ENCODE data around the gene ZNF90. TPM values are rescaled to one million over a fixed set of nuclear protein-coding genes. Genes with fewer than 3 reads are reported as not detected.
A peak's percentile ranks its signal among the peaks of the same experiment; 100 is the strongest.
"Not testable (repeated sequence)": the region's sequence is repeated elsewhere in the genome, so short reads cannot be mapped to it uniquely, and the experiment has no call there.

ZNF90 gene
- polyA plus RNA-seq, 1 experiment: 1.3 TPM

DNA sequence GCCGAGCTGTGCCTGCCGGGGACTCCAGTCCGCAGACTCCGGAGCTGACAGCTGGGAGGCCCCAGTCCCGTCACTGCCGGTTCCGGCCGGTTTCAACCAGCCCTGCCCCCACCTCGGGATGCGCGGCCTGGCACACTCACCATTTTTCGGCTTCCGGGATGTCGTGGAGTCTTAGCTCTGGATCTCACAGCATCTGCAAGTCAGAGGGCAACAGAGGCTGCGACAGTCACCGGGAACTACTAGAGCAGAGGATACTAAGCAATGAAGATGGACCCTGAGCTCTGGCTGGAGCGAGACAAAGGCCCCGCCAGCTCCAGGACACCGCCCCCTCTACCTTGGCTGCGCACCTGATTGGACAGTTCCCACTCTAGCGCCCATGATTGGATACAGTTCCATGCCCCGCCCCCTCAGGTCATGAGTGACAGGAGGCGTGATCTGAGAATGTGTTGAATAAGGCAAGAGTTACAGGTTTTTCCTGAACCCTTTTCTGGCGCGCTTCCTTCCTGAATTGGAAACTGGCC, 38.5 kb upstream of the ZNF90 start, which contains the start of gene ZNF682:
Gene ZNF682 (minus strand): TSS at position 303 of the 521 bp plus-strand sequence. CDS start 160 bp downstream, at position 143.
- peak; percentile 82 for DNase-seq (ENCODE audit: low read depth, low spot score)
- Histone ChIP-seq H3K27ac (ENCODE audit: low read depth, low read length) (peak within 1 kb of the TSS; percentile 61), H3K27me3 (ENCODE audit: control insufficient read depth, insufficient read depth, low read length) (no peaks in the 10 kb centered on the region), H3K9me3 (ENCODE audit: control insufficient read depth, insufficient read depth, low read length) (peaks cover 18% of the 10 kb centered on the region; the same call in 1 of the 2 replicates), H3K4me3 (ENCODE audit: low read depth, low read length) (peak within 1 kb of the TSS; percentile 87)
- POLR2A ChIA-PET: interaction anchor here (0.6 to 1.7 kb wide), 8 partner anchors 13 to 1939 kb away, joined by 3 to 12 read pairs (median 3); partner anchors contain the start of genes ZNF253, ZNF66 and ZNF93
- TF ChIP-seq, protein P1, sequence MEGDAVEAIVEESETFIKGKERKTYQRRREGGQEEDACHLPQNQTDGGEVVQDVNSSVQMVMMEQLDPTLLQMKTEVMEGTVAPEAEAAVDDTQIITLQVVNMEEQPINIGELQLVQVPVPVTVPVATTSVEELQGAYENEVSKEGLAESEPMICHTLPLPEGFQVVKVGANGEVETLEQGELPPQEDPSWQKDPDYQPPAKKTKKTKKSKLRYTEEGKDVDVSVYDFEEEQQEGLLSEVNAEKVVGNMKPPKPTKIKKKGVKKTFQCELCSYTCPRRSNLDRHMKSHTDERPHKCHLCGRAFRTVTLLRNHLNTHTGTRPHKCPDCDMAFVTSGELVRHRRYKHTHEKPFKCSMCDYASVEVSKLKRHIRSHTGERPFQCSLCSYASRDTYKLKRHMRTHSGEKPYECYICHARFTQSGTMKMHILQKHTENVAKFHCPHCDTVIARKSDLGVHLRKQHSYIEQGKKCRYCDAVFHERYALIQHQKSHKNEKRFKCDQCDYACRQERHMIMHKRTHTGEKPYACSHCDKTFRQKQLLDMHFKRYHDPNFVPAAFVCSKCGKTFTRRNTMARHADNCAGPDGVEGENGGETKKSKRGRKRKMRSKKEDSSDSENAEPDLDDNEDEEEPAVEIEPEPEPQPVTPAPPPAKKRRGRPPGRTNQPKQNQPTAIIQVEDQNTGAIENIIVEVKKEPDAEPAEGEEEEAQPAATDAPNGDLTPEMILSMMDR (IDR thresholded peaks at IDR 0.05; ENCODE audit: low read depth, low read length): no peak
- CTCF ChIA-PET: interaction anchor here (0.6 kb wide), 1 partner anchor 14 kb away, joined by 6 read pairs; no protein-coding TSS in a partner anchor

DNA sequence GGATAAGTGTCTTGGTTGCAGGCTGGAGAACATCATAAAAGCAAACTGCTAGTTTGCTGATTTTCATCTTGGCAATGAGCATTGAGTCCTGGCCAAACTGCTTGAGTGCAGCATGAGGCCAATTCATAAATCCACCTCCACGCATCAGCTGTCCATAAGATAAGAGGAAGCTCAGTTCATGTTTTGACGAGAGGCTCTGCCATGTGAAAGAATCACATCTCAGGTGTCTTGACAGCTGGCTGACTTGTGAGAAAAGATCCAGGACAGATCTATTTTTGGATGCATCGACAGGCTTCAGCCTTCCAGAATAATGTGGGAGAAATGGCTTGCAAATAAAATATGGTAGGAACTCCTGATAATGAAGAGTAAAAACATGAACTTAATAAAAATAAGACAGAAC, 33.1 kb upstream of the ZNF90 start:
- TF ChIP-seq, protein P1 (IDR thresholded peaks at IDR 0.05; ENCODE audit: low read depth, low read length): no peak
- no peaks in the 10 kb centered on the region for H3K27me3 ChIP-seq (ENCODE audit: control insufficient read depth, insufficient read depth, low read length)
- peaks cover 14% of the 10 kb centered on the region; the same call in 1 of the 2 replicates for H3K9me3 ChIP-seq (ENCODE audit: control insufficient read depth, insufficient read depth, low read length)
- no peak overlapping the region for H3K27ac ChIP-seq (ENCODE audit: low read depth, low read length)
- ChIA-PET CTCF (no interaction called here), POLR2A (no interaction called here)
- no peak overlapping the region for H3K4me3 ChIP-seq (ENCODE audit: low read depth, low read length)
- no peak for DNase-seq (ENCODE audit: low read depth, low spot score)

DNA sequence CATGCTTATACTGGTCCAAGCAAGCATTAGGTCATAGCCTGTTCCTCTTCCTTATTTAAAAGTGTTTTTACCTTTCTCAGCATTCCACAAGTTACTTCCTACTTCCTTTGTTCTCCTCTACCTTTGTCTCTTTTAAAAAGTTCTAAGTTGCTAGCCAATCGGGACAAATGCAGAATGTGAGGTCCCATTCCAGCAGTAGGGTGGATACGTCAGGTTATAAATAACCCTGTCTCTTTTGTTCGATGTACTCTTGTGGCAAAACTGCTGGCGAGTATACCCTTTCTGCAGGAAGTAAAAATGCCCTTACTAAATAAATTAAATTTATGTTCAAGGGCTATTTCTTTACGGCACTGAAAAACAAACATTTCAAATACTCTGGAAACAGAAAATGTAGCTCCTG, 32.1 kb upstream of the ZNF90 start:
- DNase-seq (ENCODE audit: low read depth, low spot score); H3K9me3 ChIP-seq (ENCODE audit: control insufficient read depth, insufficient read depth, low read length); H3K4me3 ChIP-seq (ENCODE audit: low read depth, low read length); H3K27ac ChIP-seq (ENCODE audit: low read depth, low read length); H3K27me3 ChIP-seq (ENCODE audit: control insufficient read depth, insufficient read depth, low read length); POLR2A ChIA-PET; CTCF ChIA-PET: not testable (repeated sequence)

DNA sequence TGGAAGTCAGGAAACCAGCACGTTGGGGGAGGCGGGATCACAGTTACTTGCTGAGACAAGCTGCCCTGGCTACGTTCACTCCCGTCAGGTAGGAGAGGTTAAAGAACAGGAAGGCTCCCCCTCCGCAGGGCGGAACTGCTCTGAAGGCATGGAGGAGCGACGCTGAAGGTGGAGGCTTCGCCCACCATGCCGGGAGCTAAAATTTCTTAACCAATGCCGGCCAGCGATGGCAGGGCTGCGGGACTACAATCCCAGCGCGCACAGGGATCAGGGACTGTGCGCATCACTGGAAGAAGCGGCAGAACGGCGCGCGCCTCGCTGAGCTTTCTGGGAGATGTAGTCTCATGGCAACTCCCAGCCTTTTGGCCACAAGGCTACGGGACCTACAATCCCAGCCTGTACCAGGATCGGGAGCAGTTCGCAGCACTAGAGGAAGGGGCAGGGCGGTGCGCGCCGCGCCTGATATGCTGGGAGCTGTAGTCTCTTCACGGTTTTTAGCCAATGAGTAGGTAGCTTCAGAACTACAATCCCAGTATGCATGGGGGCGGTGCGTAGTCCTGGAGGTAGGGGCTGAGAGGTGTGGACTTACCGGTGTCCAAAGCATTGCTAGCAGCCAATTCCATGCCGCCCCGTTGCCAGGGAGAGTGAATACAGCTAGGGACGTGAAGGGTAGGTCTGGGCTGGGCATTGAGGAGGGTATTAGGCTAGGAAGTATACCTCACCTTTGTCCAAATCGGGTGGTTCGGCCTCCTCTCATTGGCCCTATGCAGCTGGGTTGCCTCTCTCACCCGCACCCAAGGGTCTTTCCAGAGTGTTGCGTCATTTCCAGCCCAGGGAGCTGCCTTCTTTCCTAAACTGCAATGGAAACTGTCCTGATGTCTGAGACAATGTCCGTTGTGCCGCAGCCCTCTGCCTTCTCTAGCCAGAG, 25.7 kb upstream of the ZNF90 start:
- Histone ChIP-seq H3K27ac (ENCODE audit: low read depth, low read length) (peak overlapping the region; percentile 61), H3K9me3 (ENCODE audit: control insufficient read depth, insufficient read depth, low read length) (peaks cover 2% of the 10 kb centered on the region; the same call in 1 of the 2 replicates), H3K27me3 (ENCODE audit: control insufficient read depth, insufficient read depth, low read length) (no peaks in the 10 kb centered on the region), H3K4me3 (ENCODE audit: low read depth, low read length) (peak overlapping the region; percentile 97)
- TF ChIP-seq, protein P1 (IDR thresholded peaks at IDR 0.05; ENCODE audit: low read depth, low read length): no peak
- ChIA-PET CTCF (interaction anchor here (1.2 kb wide), 1 partner anchor 12 kb away, joined by 3 read pairs; no protein-coding TSS in a partner anchor), POLR2A (interaction anchor here (0.7 to 1.3 kb wide), 5 partner anchors 13 to 372 kb away, joined by 3 to 12 read pairs (median 4); partner anchors contain the start of genes ZNF486, ZNF682 and ZNF90)
- peak; percentile 94 for DNase-seq (ENCODE audit: low read depth, low spot score)

DNA sequence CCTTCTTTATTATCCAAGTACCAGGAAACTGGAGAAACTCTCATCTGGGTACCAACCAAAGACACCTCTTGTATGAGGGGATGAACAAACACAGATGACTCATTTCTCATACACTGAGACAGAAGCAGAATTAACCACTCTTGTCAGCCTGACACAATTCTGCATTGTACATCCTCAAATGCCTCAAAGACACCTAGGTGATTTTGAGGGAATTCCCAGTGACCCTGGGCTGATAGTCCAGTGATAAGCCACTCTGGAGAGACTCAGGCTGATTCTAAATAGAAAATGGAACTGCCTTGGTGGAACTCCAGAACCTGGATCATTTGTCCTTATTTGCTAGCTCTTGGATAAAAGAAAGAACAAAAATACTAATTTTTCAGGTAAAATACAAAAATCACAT, 19.1 kb upstream of the ZNF90 start:
- POLR2A ChIA-PET; CTCF ChIA-PET; H3K4me3 ChIP-seq (ENCODE audit: low read depth, low read length); H3K9me3 ChIP-seq (ENCODE audit: control insufficient read depth, insufficient read depth, low read length); DNase-seq (ENCODE audit: low read depth, low spot score); H3K27ac ChIP-seq (ENCODE audit: low read depth, low read length); H3K27me3 ChIP-seq (ENCODE audit: control insufficient read depth, insufficient read depth, low read length): not testable (repeated sequence)

All from AG04450 (cell line).